ENCODE data around the gene TBATA.
"Not testable (repeated sequence)": the region's sequence is repeated elsewhere in the genome, so short reads cannot be mapped to it uniquely, and the experiment has no call there.

TBATA gene

GRCh38 chr10:70779088-70779487 lies 6.1 kb downstream of the TBATA start:
- DNase-seq (ENCODE audit: low read depth), result no peak

- DNase-seq (ENCODE audit: low read depth), result no peak
Measured at GRCh38 chr10:70778267-70778924, 6.8 kb downstream of the TBATA start.

- DNase-seq (ENCODE audit: low read depth), result no peak
Measured at GRCh38 chr10:70777063-70777875, 7.9 kb downstream of the TBATA start.

GRCh38 chr10:70776455-70777005 lies 8.6 kb downstream of the TBATA start:
- no peak for DNase-seq (ENCODE audit: low read depth)

- DNase-seq (ENCODE audit: low read depth), result no peak
Measured at GRCh38 chr10:70775679-70776454, 9.3 kb downstream of the TBATA start.

GRCh38 chr10:70774810-70775678 lies 10.1 kb downstream of the TBATA start:
- no peak for DNase-seq (ENCODE audit: low read depth)

GRCh38 chr10:70773965-70774809 lies 11.0 kb downstream of the TBATA start:
- DNase-seq (ENCODE audit: low read depth), result no peak

- DNase-seq (ENCODE audit: low read depth), result no peak
Measured at GRCh38 chr10:70773461-70773860, 11.7 kb downstream of the TBATA start.

GRCh38 chr10:70772627-70773026 lies 12.6 kb downstream of the TBATA start:
- DNase-seq (ENCODE audit: low read depth), result no peak

- no peak for DNase-seq (ENCODE audit: low read depth)
Measured at GRCh38 chr10:70771311-70772194, 13.6 kb downstream of the TBATA start.

GRCh38 chr10:70770516-70770915 lies 14.7 kb downstream of the TBATA start:
- not testable (repeated sequence) for DNase-seq (ENCODE audit: low read depth)

GRCh38 chr10:70770001-70770400 lies 15.2 kb downstream of the TBATA start:
- no peak for DNase-seq (ENCODE audit: low read depth)

GRCh38 chr10:70769121-70769520 lies 16.1 kb downstream of the TBATA start:
- no peak for DNase-seq (ENCODE audit: low read depth)

GRCh38 chr10:70768026-70768685 lies 17.0 kb downstream of the TBATA start:
- not testable (repeated sequence) for DNase-seq (ENCODE audit: low read depth)

- no peak for DNase-seq (ENCODE audit: low read depth)
Measured at GRCh38 chr10:70765794-70766594, 19.2 kb downstream of the TBATA start.

- DNase-seq (ENCODE audit: low read depth), result no peak
Measured at GRCh38 chr10:70763567-70763966, 21.6 kb downstream of the TBATA start.

GRCh38 chr10:70762441-70763175 lies 22.6 kb downstream of the TBATA start:
- no peak for DNase-seq (ENCODE audit: low read depth)

Data from stimulated activated CD8-positive, alpha-beta memory T cell treated with anti-CD3 and anti-CD28 coated beads, Interleukin-15, amount 100 ng/mL, for 1 hour (primary cell).